ENCODE data around the gene CDX1. TPM values are rescaled to one million over a fixed set of nuclear protein-coding genes. Genes with fewer than 3 reads are reported as not detected.
A peak's percentile ranks its signal among the peaks of the same experiment; 100 is the strongest.

The CDX1 gene
- total RNA-seq, 1 donor from 2014 or later = not detected

GRCh38 chr5:150178262-150178661 is 11.7 kb downstream of the CDX1 start:
- TF ChIP-seq EZH2 (IDR thresholded peaks at IDR 0.05) = no peak
- no peak for TF ChIP-seq CTCF (IDR thresholded peaks at IDR 0.05)
- TF ChIP-seq EZH2phosphoT487 (IDR thresholded peaks at IDR 0.05) = no peak
- H3K27me3 Mint-ChIP-seq (ENCODE audit: insufficient read depth, low read depth) = peaks cover 10% of the 10 kb centered on the region

GRCh38 chr5:150179019-150179620 is 12.5 kb downstream of the CDX1 start:
- DNase-seq (ENCODE audit: low spot score) = no peak
- Histone ChIP-seq H3K4me2 (no peak overlapping the region), H3F3A (ENCODE audit: low read depth) (no peaks in the 10 kb centered on the region), H3K9ac (no peak overlapping the region), H3K36me3 (no peaks in the 10 kb centered on the region), H3K79me2 (ENCODE audit: low read depth) (no peaks in the 10 kb centered on the region), H3K9me3 (ENCODE audit: low read depth) (no peaks in the 10 kb centered on the region), H3K27ac (no peak overlapping the region), H2AFZ (replicated peaks) (no peak overlapping the region), H3K27me3 (no peaks in the 10 kb centered on the region), H3K4me1 (no peaks in the 10 kb centered on the region), H3K4me3 (no peak overlapping the region), H4K20me1 (ENCODE audit: low read depth) (no peaks in the 10 kb centered on the region)
- TF ChIP-seq EZH2phosphoT487 (IDR thresholded peaks at IDR 0.05) (no peak), EZH2 (IDR thresholded peaks at IDR 0.05) (no peak), CTCF (IDR thresholded peaks at IDR 0.05) (no peak)
- H3K27me3 Mint-ChIP-seq (ENCODE audit: insufficient read depth, low read depth) = peaks cover 9% of the 10 kb centered on the region
- no peak overlapping the region for H3K27ac Mint-ChIP-seq
- no peak overlapping the region for H3K4me3 Mint-ChIP-seq
- peaks cover 14% of the 10 kb centered on the region for H3K4me1 Mint-ChIP-seq
- H3K36me3 Mint-ChIP-seq = no peaks in the 10 kb centered on the region
- peaks cover 2% of the 10 kb centered on the region for H3K9me3 Mint-ChIP-seq

More at GRCh38 chr5:150178262-150178661, 11.7 kb downstream of the CDX1 start:
- Histone ChIP-seq H3K4me3 (no peak overlapping the region), H3F3A (ENCODE audit: low read depth) (no peaks in the 10 kb centered on the region), H3K27ac (no peak overlapping the region), H3K79me2 (ENCODE audit: low read depth) (no peaks in the 10 kb centered on the region), H3K36me3 (no peaks in the 10 kb centered on the region), H3K9ac (no peak overlapping the region), H4K20me1 (ENCODE audit: low read depth) (no peaks in the 10 kb centered on the region), H2AFZ (replicated peaks) (no peak overlapping the region), H3K27me3 (peaks cover 1% of the 10 kb centered on the region), H3K9me3 (ENCODE audit: low read depth) (no peaks in the 10 kb centered on the region), H3K4me1 (no peaks in the 10 kb centered on the region), H3K4me2 (no peak overlapping the region)
- Mint-ChIP-seq H3K27ac (no peak overlapping the region), H3K36me3 (no peaks in the 10 kb centered on the region), H3K9me3 (peaks cover 2% of the 10 kb centered on the region), H3K4me3 (no peak overlapping the region), H3K4me1 (peaks cover 17% of the 10 kb centered on the region)
- DNase-seq (ENCODE audit: low spot score) = no peak

GRCh38 chr5:150180241-150181026 is 13.9 kb downstream of the CDX1 start:
- Histone ChIP-seq H3K9ac (no peak overlapping the region), H3K79me2 (ENCODE audit: low read depth) (no peaks in the 10 kb centered on the region), H3K4me2 (no peak overlapping the region), H4K20me1 (ENCODE audit: low read depth) (no peaks in the 10 kb centered on the region), H3K27ac (no peak overlapping the region), H3F3A (ENCODE audit: low read depth) (no peaks in the 10 kb centered on the region), H2AFZ (replicated peaks) (no peak overlapping the region), H3K36me3 (no peaks in the 10 kb centered on the region), H3K4me3 (no peak overlapping the region), H3K27me3 (peaks cover 2% of the 10 kb centered on the region), H3K4me1 (peaks cover 3% of the 10 kb centered on the region), H3K9me3 (ENCODE audit: low read depth) (no peaks in the 10 kb centered on the region)
- H3K27ac Mint-ChIP-seq = peak overlapping the region; percentile 88
- peaks cover 2% of the 10 kb centered on the region for H3K9me3 Mint-ChIP-seq
- H3K4me1 Mint-ChIP-seq = peaks cover 22% of the 10 kb centered on the region
- DNase-seq (ENCODE audit: low spot score) = no peak
- TF ChIP-seq EZH2phosphoT487 (IDR thresholded peaks at IDR 0.05) (no peak), CTCF (IDR thresholded peaks at IDR 0.05) (no peak), EZH2 (IDR thresholded peaks at IDR 0.05) (no peak)
- H3K36me3 Mint-ChIP-seq = no peaks in the 10 kb centered on the region
- H3K4me3 Mint-ChIP-seq = peak overlapping the region; percentile 12
- peaks cover 9% of the 10 kb centered on the region for H3K27me3 Mint-ChIP-seq (ENCODE audit: insufficient read depth, low read depth)

Data from neural progenitor cell (in vitro differentiated cells).